Panc1 (cell line): ENCODE data around the gene GCKR. TPM values are rescaled to one million over a fixed set of nuclear protein-coding genes. Genes with fewer than 3 reads are reported as not detected.
"Not testable (repeated sequence)": the region's sequence is repeated elsewhere in the genome, so short reads cannot be mapped to it uniquely, and the experiment has no call there.

Experiments used
- ATAC-seq: fragments of 200-7000 bp; cut with Tn5 transposase; 2 replicates; pipeline ENCODE4 v1.9.1; 2020; ENCODE audit warnings: mild to moderate bottlenecking, moderate library complexity
- BruUV-seq: library from RNA; stranded (reverse); fragments of 400-500 nt; replicated peaks from 2 replicates; lab custom pipeline; 2021; lab: Mats Ljungman, UMichigan
- CTCF ChIA-PET: fragments of 300-600 bp; sonication (Branson Sonifier 250); formaldehyde crosslinking; loops from one replicate; lab custom pipeline; 2022; ENCODE audit warnings: antibody characterized with exemption; lab: Charles Lee
- POLR2A ChIA-PET: fragments of 300-600 bp; sonication (Branson Sonifier 250); formaldehyde crosslinking; loops from one replicate; lab custom pipeline; 2022; ENCODE audit warnings: antibody characterized with exemption; lab: Charles Lee
- DNase-seq: peaks from one replicate; pipeline ENCODE4 v3.0.0-alpha.2; 2010; ENCODE audit warnings: low read depth, low spot score
- H3K27ac ChIP-seq: 2 replicates; pipeline ENCODE4 v1.5.1; 2011; ENCODE audit warnings: mild to moderate bottlenecking, low read length, inconsistent platforms
- H3K27me3 ChIP-seq: fragments of 200-500 bp; sonication (Bioruptor generic); 2 replicates; pipeline ENCODE4 v1.6.0; 2014; ENCODE audit warnings: low read length, inconsistent platforms; ENCODE audit not compliant: control insufficient read depth, insufficient read depth
- H3K36me3 ChIP-seq: fragments of 200-500 bp; sonication (Bioruptor generic); 2 replicates; pipeline ENCODE4 v1.5.1; 2014; ENCODE audit warnings: inconsistent platforms, mild to moderate bottlenecking, low read length, moderate library complexity; ENCODE audit not compliant: control insufficient read depth, insufficient read depth
- H3K4me1 ChIP-seq: 2 replicates; pipeline ENCODE4 v1.5.1; 2011; ENCODE audit warnings: inconsistent platforms, mild to moderate bottlenecking, low read length, moderate library complexity; ENCODE audit not compliant: control insufficient read depth, insufficient read depth
- H3K4me3 ChIP-seq, 2 experiments: 2 replicates each; pipeline ENCODE4 v1.5.1; 2011 to 2012; ENCODE audit warnings: low read depth in 2 of 2, low read length in 2 of 2, mild to moderate bottlenecking in 2 of 2, inconsistent platforms in 1 of 2, moderate library complexity in 1 of 2
- H3K9me3 ChIP-seq: fragments of 200-500 bp; sonication (Bioruptor generic); 2 replicates; pipeline ENCODE4 v1.5.1; 2014; ENCODE audit warnings: low read depth, mild to moderate bottlenecking, inconsistent platforms, low read length, moderate library complexity; ENCODE audit not compliant: control insufficient read depth, insufficient read depth
- SIN3A ChIP-seq: IDR thresholded peaks from 2 replicates; pipeline ENCODE4 v1.6.1; 2012; ENCODE audit warnings: low read depth, mild to moderate bottlenecking, low read length, moderate library complexity, borderline replicate concordance; ENCODE audit not compliant: insufficient read depth
- TCF7L2 ChIP-seq: IDR thresholded peaks from 2 replicates; pipeline ENCODE4 v1.6.1; 2011; ENCODE audit warnings: mild to moderate bottlenecking, low read depth, low read length, inconsistent platforms
- in situ Hi-C: cut with HindIII; loops from 2 replicates; pipeline ENCODE4 v1.10.0; 2016; ENCODE audit warnings: low sequenced_read_pairs, low pct_unique_long_range_greater_than_20kb
- intact Hi-C: fragments of 100-400 bp; cut with micrococcal nuclease; formaldehyde crosslinking; loops from one replicate; pipeline ENCODE4 v1.10.0; 2022; ENCODE audit not compliant: unreplicated experiment
- total RNA-seq: library from RNA; stranded (reverse); gene quantifications from one replicate; pipeline ENCODE4 v1.2.1, GENCODE V29; 2021; ENCODE audit not compliant: unreplicated experiment
- TF ChIP-seq, protein P1 (sequence below): fragments of 450-650 bp; IDR thresholded peaks from 2 replicates; pipeline ENCODE4 v1.5.1; 2017; ENCODE audit warnings: mild to moderate bottlenecking
- TF ChIP-seq, protein P2 (sequence below), 2 experiments: IDR thresholded peaks; 2 replicates each; pipeline ENCODE4 v1.6.1; 2011 to 2012; ENCODE audit warnings: low read depth in 2 of 2, control low read depth in 1 of 2, low read length in 1 of 2, mild to moderate bottlenecking in 1 of 2, moderate library complexity in 1 of 2; ENCODE audit not compliant: insufficient read depth in 1 of 2

GCKR gene
- total RNA-seq, 1 experiment from 2014 or later = 0.33 TPM

GRCh38 chr2:27537287-27537686, 40.6 kb downstream of the GCKR start:
- Histone ChIP-seq H3K9me3 (no peaks in the 10 kb centered on the region), H3K4me3 (no peak overlapping the region), H3K27me3 (peaks cover 10% of the 10 kb centered on the region), H3K4me1 (no peaks in the 10 kb centered on the region), H3K36me3 (no peaks in the 10 kb centered on the region), H3K27ac (no peak overlapping the region)
- no TSS peak for BruUV-seq
- POLR2A ChIA-PET = interaction anchor here (0.6 kb wide), 1 partner anchor 460 kb away, joined by 3 read pairs; no protein-coding TSS in a partner anchor
- TF ChIP-seq, protein P1, sequence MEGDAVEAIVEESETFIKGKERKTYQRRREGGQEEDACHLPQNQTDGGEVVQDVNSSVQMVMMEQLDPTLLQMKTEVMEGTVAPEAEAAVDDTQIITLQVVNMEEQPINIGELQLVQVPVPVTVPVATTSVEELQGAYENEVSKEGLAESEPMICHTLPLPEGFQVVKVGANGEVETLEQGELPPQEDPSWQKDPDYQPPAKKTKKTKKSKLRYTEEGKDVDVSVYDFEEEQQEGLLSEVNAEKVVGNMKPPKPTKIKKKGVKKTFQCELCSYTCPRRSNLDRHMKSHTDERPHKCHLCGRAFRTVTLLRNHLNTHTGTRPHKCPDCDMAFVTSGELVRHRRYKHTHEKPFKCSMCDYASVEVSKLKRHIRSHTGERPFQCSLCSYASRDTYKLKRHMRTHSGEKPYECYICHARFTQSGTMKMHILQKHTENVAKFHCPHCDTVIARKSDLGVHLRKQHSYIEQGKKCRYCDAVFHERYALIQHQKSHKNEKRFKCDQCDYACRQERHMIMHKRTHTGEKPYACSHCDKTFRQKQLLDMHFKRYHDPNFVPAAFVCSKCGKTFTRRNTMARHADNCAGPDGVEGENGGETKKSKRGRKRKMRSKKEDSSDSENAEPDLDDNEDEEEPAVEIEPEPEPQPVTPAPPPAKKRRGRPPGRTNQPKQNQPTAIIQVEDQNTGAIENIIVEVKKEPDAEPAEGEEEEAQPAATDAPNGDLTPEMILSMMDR = no peak
- no peak for TF ChIP-seq TCF7L2
- TF ChIP-seq, protein P2, sequence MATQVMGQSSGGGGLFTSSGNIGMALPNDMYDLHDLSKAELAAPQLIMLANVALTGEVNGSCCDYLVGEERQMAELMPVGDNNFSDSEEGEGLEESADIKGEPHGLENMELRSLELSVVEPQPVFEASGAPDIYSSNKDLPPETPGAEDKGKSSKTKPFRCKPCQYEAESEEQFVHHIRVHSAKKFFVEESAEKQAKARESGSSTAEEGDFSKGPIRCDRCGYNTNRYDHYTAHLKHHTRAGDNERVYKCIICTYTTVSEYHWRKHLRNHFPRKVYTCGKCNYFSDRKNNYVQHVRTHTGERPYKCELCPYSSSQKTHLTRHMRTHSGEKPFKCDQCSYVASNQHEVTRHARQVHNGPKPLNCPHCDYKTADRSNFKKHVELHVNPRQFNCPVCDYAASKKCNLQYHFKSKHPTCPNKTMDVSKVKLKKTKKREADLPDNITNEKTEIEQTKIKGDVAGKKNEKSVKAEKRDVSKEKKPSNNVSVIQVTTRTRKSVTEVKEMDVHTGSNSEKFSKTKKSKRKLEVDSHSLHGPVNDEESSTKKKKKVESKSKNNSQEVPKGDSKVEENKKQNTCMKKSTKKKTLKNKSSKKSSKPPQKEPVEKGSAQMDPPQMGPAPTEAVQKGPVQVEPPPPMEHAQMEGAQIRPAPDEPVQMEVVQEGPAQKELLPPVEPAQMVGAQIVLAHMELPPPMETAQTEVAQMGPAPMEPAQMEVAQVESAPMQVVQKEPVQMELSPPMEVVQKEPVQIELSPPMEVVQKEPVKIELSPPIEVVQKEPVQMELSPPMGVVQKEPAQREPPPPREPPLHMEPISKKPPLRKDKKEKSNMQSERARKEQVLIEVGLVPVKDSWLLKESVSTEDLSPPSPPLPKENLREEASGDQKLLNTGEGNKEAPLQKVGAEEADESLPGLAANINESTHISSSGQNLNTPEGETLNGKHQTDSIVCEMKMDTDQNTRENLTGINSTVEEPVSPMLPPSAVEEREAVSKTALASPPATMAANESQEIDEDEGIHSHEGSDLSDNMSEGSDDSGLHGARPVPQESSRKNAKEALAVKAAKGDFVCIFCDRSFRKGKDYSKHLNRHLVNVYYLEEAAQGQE (IDR thresholded peaks at IDR 0.05; ENCODE audit: insufficient read depth in 1 of 2, low read depth in 2 of 2, low read length in 1 of 2) = no peak
- TF ChIP-seq SIN3A = no peak
- in situ Hi-C loops = no loop called here
- intact Hi-C loops = no loop called here
- DNase-seq (no peak), ATAC-seq (no peak)
- CTCF ChIA-PET = interaction anchor here (1.1 kb wide), 1 partner anchor 46 kb away, joined by 3 read pairs; no protein-coding TSS in a partner anchor

DNA sequence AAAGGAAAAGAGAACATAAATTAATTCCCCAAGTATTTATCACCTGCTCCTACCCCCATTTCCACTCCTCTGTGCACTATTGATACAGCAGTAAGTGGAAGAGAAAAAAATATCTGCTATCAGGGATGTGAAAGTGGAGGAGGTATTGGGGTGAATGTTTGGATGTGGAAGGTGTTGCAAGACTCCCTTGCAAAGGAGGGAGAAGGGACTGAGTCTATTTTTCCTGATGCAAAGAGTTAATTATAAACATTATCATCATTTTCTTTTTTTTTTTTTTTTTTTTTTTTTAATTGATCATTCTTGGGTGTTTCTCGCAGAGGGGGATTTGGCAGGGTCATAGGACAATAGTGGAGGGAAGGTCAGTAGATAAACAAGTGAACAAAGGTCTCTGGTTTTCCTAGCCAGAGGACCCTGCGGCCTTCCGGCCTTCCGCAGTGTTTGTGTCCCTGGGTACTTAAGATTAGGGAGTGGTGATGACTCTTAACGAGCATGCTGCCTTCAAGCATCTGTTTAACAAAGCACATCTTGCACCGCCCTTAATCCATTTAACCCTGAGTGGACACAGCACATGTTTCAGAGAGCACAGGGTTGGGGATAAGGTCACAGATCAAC, 42.3 kb downstream of the GCKR start:
- H3K4me1 ChIP-seq, H3K9me3 ChIP-seq, in situ Hi-C loops, DNase-seq, intact Hi-C loops, ATAC-seq, BruUV-seq, H3K4me3 ChIP-seq, H3K27me3 ChIP-seq, H3K27ac ChIP-seq, POLR2A ChIA-PET, H3K36me3 ChIP-seq: not testable (repeated sequence)
- CTCF ChIA-PET = interaction anchor here (0.7 kb wide), 1 partner anchor 89 kb away, joined by 3 read pairs; no protein-coding TSS in a partner anchor

DNA sequence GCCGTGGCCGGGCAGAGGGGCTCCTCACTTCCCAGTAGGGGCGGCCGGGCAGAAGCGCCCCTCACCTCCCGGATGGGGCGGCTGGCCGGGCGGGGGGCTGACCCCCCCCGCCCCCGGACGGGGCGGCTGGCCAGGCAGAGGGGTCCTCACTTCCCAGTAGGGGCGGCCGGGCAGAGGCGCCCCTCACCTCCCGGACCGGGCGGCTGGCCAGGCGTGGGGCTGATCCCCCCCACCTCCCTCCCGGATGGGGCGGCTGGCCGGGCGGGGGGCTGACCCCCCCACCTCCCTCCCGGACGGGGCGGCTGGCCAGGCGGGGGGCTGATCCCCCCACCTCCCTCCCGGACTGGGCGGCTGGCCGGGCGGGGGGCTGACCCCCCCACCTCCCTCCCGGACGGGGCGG, 43.0 kb downstream of the GCKR start:
- POLR2A ChIA-PET, CTCF ChIA-PET, H3K4me3 ChIP-seq, intact Hi-C loops, ATAC-seq, BruUV-seq, H3K27me3 ChIP-seq, H3K9me3 ChIP-seq, in situ Hi-C loops, DNase-seq, H3K4me1 ChIP-seq, H3K36me3 ChIP-seq, H3K27ac ChIP-seq: not testable (repeated sequence)
